ENCODE results near the gene APEX2.
A peak's percentile ranks its signal among the peaks of the same experiment; 100 is the strongest.

APEX2 gene

GRCh38 chrX:54999717-55000598, at the start of gene APEX2:
Gene APEX2, plus strand, starts transcription at chrX:55000363. Its CDS starts 60 bp downstream, at chrX:55000423.
- Histone ChIP-seq H3K4me2 (ENCODE audit: low read length) (peak within 1 kb of the TSS; percentile 86), H3K27me3 (ENCODE audit: insufficient read depth, low read length) (no peaks in the 10 kb centered on the region), H3K4me1 (ENCODE audit: insufficient read depth, low read length, severe bottlenecking) (peaks cover 18% of the 10 kb centered on the region), H2AFZ (ENCODE audit: low read length) (no peak within 1 kb of the TSS), H3K79me2 (ENCODE audit: insufficient read depth, low read length) (peaks cover 7% of the 10 kb centered on the region; the same call in 1 of the 2 replicates), H4K20me1 (ENCODE audit: insufficient read depth, low read length) (no peaks in the 10 kb centered on the region), H3K9ac (ENCODE audit: low read length) (peak within 1 kb of the TSS; percentile 98), H3F3A (ENCODE audit: insufficient read depth, low read length) (no peaks in the 10 kb centered on the region), H3K27ac (ENCODE audit: low read depth, low read length, poor library complexity, severe bottlenecking) (peak within 1 kb of the TSS; percentile 91), H3K9me3 (ENCODE audit: low read length) (no peaks in the 10 kb centered on the region), H3K36me3 (ENCODE audit: insufficient read depth, low read length) (peaks cover 35% of the 10 kb centered on the region), H3K4me3 (ENCODE audit: low read depth, low read length, poor library complexity, severe bottlenecking) (peak within 1 kb of the TSS; percentile 96), H3K9me2 (ENCODE audit: low read depth, low read length) (no peaks in the 10 kb centered on the region)
- no peak for TF ChIP-seq CTCF (IDR thresholded peaks at IDR 0.05; ENCODE audit: low read length)
- no peak for TF ChIP-seq EZH2 (IDR thresholded peaks at IDR 0.05; ENCODE audit: borderline replicate concordance, low read length)

- H3K4me2 ChIP-seq (ENCODE audit: low read length), result no peak overlapping the region
- H3K27ac ChIP-seq (ENCODE audit: low read depth, low read length, poor library complexity, severe bottlenecking), result no peak overlapping the region
- H3K9me2 ChIP-seq (ENCODE audit: low read depth, low read length), result no peaks in the 10 kb centered on the region
- H3K9ac ChIP-seq (ENCODE audit: low read length), result no peak overlapping the region
- no peaks in the 10 kb centered on the region for H3K4me1 ChIP-seq (ENCODE audit: insufficient read depth, low read length, severe bottlenecking)
- no peaks in the 10 kb centered on the region for H4K20me1 ChIP-seq (ENCODE audit: insufficient read depth, low read length)
- H2AFZ ChIP-seq (ENCODE audit: low read length), result no peak overlapping the region
- H3K79me2 ChIP-seq (ENCODE audit: insufficient read depth, low read length), result no peaks in the 10 kb centered on the region
- H3K36me3 ChIP-seq (ENCODE audit: insufficient read depth, low read length), result no peaks in the 10 kb centered on the region
- TF ChIP-seq EZH2 (IDR thresholded peaks at IDR 0.05; ENCODE audit: borderline replicate concordance, low read length), result no peak
- TF ChIP-seq CTCF (IDR thresholded peaks at IDR 0.05; ENCODE audit: low read length), result no peak
- no peaks in the 10 kb centered on the region for H3K27me3 ChIP-seq (ENCODE audit: insufficient read depth, low read length)
- H3K9me3 ChIP-seq (ENCODE audit: low read length), result no peaks in the 10 kb centered on the region
- H3F3A ChIP-seq (ENCODE audit: insufficient read depth, low read length), result no peaks in the 10 kb centered on the region
- no peak overlapping the region for H3K4me3 ChIP-seq (ENCODE audit: low read depth, low read length, poor library complexity, severe bottlenecking)
Observed at GRCh38 chrX:54950730-54951375, 49.3 kb upstream of the APEX2 start.

- Histone ChIP-seq H2AFZ (ENCODE audit: low read length) (no peak overlapping the region), H4K20me1 (ENCODE audit: insufficient read depth, low read length) (no peaks in the 10 kb centered on the region), H3K27me3 (ENCODE audit: insufficient read depth, low read length) (no peaks in the 10 kb centered on the region), H3K79me2 (ENCODE audit: insufficient read depth, low read length) (no peaks in the 10 kb centered on the region), H3K4me1 (ENCODE audit: insufficient read depth, low read length, severe bottlenecking) (no peaks in the 10 kb centered on the region), H3K9ac (ENCODE audit: low read length) (no peak overlapping the region), H3F3A (ENCODE audit: insufficient read depth, low read length) (no peaks in the 10 kb centered on the region), H3K36me3 (ENCODE audit: insufficient read depth, low read length) (no peaks in the 10 kb centered on the region), H3K4me2 (ENCODE audit: low read length) (no peak overlapping the region), H3K9me3 (ENCODE audit: low read length) (no peaks in the 10 kb centered on the region), H3K27ac (ENCODE audit: low read depth, low read length, poor library complexity, severe bottlenecking) (no peak overlapping the region), H3K9me2 (ENCODE audit: low read depth, low read length) (no peaks in the 10 kb centered on the region), H3K4me3 (ENCODE audit: low read depth, low read length, poor library complexity, severe bottlenecking) (no peak overlapping the region)
- TF ChIP-seq EZH2 (IDR thresholded peaks at IDR 0.05; ENCODE audit: borderline replicate concordance, low read length) (no peak), CTCF (IDR thresholded peaks at IDR 0.05; ENCODE audit: low read length) (no peak)
Observed at GRCh38 chrX:54961750-54962149, 38.4 kb upstream of the APEX2 start.

Data from OCI-LY1 (cell line).